ENCODE measurements around the gene CACNG7. TPM values are rescaled to one million over a fixed set of nuclear protein-coding genes. Genes with fewer than 3 reads are reported as not detected.

CACNG7 gene, protein sequence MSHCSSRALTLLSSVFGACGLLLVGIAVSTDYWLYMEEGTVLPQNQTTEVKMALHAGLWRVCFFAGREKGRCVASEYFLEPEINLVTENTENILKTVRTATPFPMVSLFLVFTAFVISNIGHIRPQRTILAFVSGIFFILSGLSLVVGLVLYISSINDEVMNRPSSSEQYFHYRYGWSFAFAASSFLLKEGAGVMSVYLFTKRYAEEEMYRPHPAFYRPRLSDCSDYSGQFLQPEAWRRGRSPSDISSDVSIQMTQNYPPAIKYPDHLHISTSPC
- total RNA-seq (not detected), polyA plus RNA-seq (not detected)

DNA sequence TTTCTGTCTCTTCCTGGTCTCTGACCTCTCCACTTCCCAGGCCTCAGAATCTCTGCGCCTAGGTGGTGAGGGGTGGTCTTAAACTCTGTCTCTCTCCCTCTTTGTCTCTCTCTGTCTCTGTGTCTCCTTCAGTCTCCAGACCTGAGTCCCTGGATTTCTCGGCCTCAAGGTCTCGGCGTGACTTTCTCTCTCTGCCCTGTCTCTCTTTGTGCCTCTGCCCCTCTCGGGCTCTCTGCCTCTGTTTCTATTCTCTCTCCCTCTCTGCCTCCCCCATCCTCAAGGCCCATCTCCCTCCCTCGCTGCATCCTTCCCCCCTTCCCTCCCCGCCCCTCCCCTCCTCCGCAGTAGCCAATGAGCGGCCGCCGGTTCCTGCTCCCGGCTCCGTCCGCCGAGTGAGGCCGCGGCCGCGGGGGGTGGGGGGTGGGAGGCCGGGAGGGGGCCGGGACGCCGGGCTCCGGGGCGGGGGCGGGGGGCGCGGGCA lies at the start of gene CACNG7:
Gene CACNG7 (plus strand): TSS at position 344 of the 481 bp plus-strand sequence. CDS start 3,554 bp downstream, outside the sequence.
- peaks cover 16% of the 10 kb centered on the region for H3K4me1 ChIP-seq (ENCODE audit: insufficient read depth, low read length)
- Mint-ChIP-seq H3K9me3 (peaks cover 0 to 8% (median 3%) of the 10 kb centered on the region in 8 donors), H3K27me3 (peaks cover 47 to 62% of the 10 kb centered on the region in 2 donors), H3K27ac (peak within 1 kb of the TSS in 3 of 7 donors; percentile 29 to 84 (median 48)), H3K4me3 (peak within 1 kb of the TSS in 7 of 8 donors; percentile 25 to 76 (median 62)), H3K36me3 (peaks cover 0 to 3% of the 10 kb centered on the region in 2 donors), H3K4me1 (peaks cover 17 to 37% (median 25%) of the 10 kb centered on the region in 4 donors)
- peaks cover 42% of the 10 kb centered on the region for H3K27me3 ChIP-seq (ENCODE audit: insufficient read depth, low read length)
- H3K36me3 ChIP-seq (ENCODE audit: insufficient read depth, low read length): no peaks in the 10 kb centered on the region
- H3K4me3 ChIP-seq (ENCODE audit: low read length in 2 of 2): no peak within 1 kb of the TSS
- no peak within 1 kb of the TSS for H3K27ac ChIP-seq (ENCODE audit: low read depth, low read length)
- intact Hi-C loops (cut with micrococcal nuclease): loop anchor here (10.0 kb wide), 1 partner anchor 116 kb away; no protein-coding TSS in a partner anchor
- H3K9me3 ChIP-seq (ENCODE audit: control insufficient read depth in 1 of 2, low read length in 2 of 2): no peaks in the 10 kb centered on the region
- ChIA-PET CTCF (ENCODE audit: partially characterized antibody) (no interaction called here), POLR2A (ENCODE audit: partially characterized antibody) (no interaction called here)
- DNase-seq: no peak

DNA sequence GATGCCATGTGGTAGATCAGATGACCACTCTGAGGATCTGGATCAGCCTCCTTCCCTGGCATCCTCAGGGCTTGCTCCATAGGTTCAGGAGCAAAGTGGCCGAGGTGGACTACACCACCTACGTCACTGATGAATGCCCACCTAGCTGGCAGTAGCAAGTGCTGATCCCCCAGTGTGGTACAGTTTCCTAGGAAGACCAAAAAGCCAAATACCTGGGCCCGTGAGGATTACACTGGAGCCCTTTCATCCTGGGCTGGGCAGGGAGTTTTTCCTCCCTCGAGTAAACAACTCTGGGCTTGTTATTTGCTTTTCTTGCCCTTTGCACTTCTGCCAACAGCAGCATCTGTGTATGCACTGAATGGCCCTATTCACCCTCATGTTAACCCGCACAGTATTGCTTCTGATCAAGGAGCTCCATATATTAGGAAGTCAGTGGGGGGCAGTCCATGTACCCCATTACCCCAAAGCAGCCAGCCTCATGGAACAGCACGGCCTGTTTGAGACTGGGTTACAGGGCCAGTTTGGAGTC lies 44.7 kb upstream of the CACNG7 start:
- no peaks in the 10 kb centered on the region for H3K36me3 ChIP-seq (ENCODE audit: insufficient read depth, low read length)
- ChIA-PET CTCF (ENCODE audit: partially characterized antibody) (interaction anchor here (1.0 kb wide), 2 partner anchors 18 to 19 kb away, joined by 3 read pairs; partner anchors contain the start of gene PRKCG), POLR2A (ENCODE audit: partially characterized antibody) (no interaction called here)
- Mint-ChIP-seq H3K4me3 (peak overlapping the region in 1 of 8 donors; percentile 29), H3K36me3 (peaks cover 0 to 15% of the 10 kb centered on the region in 2 donors), H3K27me3 (no peaks in the 10 kb centered on the region), H3K4me1 (peaks cover 8 to 39% (median 13%) of the 10 kb centered on the region in 4 donors), H3K9me3 (peaks cover 0 to 4% (median 0%) of the 10 kb centered on the region in 8 donors), H3K27ac (peak overlapping the region in 6 of 7 donors; percentile 61 to 99 (median 82))
- H3K4me1 ChIP-seq (ENCODE audit: insufficient read depth, low read length): peaks cover 19% of the 10 kb centered on the region
- no peaks in the 10 kb centered on the region for H3K9me3 ChIP-seq (ENCODE audit: control insufficient read depth in 1 of 2, low read length in 2 of 2)
- no peaks in the 10 kb centered on the region for H3K27me3 ChIP-seq (ENCODE audit: insufficient read depth, low read length)
- no peak overlapping the region for H3K27ac ChIP-seq (ENCODE audit: low read depth, low read length)
- no peak for DNase-seq
- intact Hi-C loops (cut with micrococcal nuclease): no loop called here
- H3K4me3 ChIP-seq (ENCODE audit: low read length in 2 of 2): no peak overlapping the region

DNA sequence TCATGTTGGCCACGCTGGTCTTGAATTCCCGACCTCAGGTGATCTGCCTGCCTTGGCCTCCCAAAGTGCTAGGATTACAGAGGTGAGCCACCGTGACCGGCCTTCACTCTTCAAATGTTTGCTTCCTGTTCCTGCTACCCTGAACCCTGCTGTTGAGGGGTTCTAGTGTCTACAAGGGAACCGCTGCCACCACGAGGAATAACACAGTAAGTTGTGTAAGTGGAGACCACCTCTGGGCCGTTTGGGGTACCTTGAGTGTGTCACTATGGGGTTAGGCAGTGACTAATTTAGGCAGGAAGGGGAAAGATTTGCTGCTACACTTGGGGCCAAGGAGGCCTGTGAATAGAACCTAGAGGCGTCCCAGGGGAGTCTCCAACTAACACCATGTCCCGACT lies 43.6 kb upstream of the CACNG7 start:
- ChIA-PET POLR2A (ENCODE audit: partially characterized antibody) (interaction anchor here (0.8 to 4.3 kb wide), 5 partner anchors 12 to 583 kb away, joined by 3 to 95 read pairs (median 11); partner anchors contain the start of genes LENG8, MBOAT7 and PRKCG), CTCF (ENCODE audit: partially characterized antibody) (interaction anchor here (1.0 to 1.7 kb wide), 3 partner anchors 11 to 17 kb away, joined by 5 to 11 read pairs (median 6); partner anchors contain the start of gene PRKCG)
- intact Hi-C loops (cut with micrococcal nuclease): loop anchor here (5.0 kb wide), 3 partner anchors 582 to 668 kb away; partner anchors contain the start of genes LENG8 and LENG9
- no peak for DNase-seq
- Mint-ChIP-seq H3K27ac (peak overlapping the region; percentile 95 to 100 (median 99)), H3K27me3 (no peaks in the 10 kb centered on the region), H3K4me3 (peak overlapping the region; percentile 65 to 99 (median 78)), H3K4me1 (peaks cover 10 to 46% (median 16%) of the 10 kb centered on the region in 4 donors), H3K9me3 (peaks cover 0 to 4% (median 0%) of the 10 kb centered on the region in 8 donors), H3K36me3 (peaks cover 0 to 20% of the 10 kb centered on the region in 2 donors)
- Histone ChIP-seq H3K4me1 (ENCODE audit: insufficient read depth, low read length) (peaks cover 21% of the 10 kb centered on the region), H3K9me3 (ENCODE audit: control insufficient read depth in 1 of 2, low read length in 2 of 2) (no peaks in the 10 kb centered on the region), H3K27ac (ENCODE audit: low read depth, low read length) (peak overlapping the region; percentile 100), H3K27me3 (ENCODE audit: insufficient read depth, low read length) (no peaks in the 10 kb centered on the region), H3K4me3 (ENCODE audit: low read length in 2 of 2) (peak overlapping the region in 1 of 2 donors; percentile 58), H3K36me3 (ENCODE audit: insufficient read depth, low read length) (no peaks in the 10 kb centered on the region)

DNA sequence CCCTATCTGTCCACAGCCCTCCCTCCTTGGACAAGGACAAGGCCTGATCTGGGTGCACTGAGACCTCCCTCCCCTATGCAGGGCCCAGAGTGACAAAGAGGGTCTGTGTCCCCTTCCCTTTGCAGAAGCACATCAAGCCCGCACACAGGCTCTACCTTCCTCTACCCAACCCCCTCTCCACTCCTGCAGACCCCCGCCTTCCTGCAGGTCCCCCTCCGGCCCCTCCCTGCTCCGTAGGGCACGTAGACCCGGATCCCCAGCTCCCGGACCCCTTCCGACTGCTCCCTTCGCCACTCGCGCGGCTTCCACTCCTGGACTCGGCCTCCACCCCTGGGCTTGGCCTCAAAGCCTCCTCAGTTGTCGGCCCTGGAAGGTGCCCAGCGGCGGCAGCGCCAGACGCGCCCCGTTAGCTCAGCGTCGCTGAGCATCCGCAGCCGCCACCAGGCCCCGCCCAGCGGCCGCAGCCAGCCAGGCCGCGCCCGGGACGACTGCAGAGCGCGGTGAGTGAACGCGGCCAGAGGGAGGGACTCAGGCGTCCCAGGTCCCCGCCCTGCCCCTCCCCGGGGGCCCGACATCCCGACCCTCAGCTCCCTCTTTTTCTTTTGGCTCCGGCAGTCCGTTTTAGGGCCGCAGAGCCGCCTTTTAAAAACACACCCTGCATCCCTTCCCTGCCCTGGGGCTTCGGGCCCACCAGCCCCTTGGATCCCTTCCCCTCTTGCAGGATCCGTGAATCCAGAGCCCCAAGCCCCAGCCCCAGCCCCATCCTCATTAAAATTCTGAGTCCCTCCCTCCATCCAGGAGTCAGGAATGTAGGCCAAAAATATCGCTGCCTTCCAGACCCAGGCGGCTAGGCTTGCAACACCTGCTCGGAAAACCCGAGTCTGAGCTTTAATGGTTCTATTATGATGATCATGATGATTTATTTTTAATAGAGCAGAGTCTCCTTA lies 42.9 kb upstream of the CACNG7 start:
- H3K9me3 Mint-ChIP-seq: peaks cover 0 to 7% (median 0%) of the 10 kb centered on the region in 8 donors
- peak overlapping the region; percentile 95 to 99 (median 98) for H3K4me3 Mint-ChIP-seq
- Histone ChIP-seq H3K4me1 (ENCODE audit: insufficient read depth, low read length) (peaks cover 26% of the 10 kb centered on the region), H3K36me3 (ENCODE audit: insufficient read depth, low read length) (no peaks in the 10 kb centered on the region), H3K27me3 (ENCODE audit: insufficient read depth, low read length) (no peaks in the 10 kb centered on the region), H3K9me3 (ENCODE audit: control insufficient read depth in 1 of 2, low read length in 2 of 2) (no peaks in the 10 kb centered on the region), H3K27ac (ENCODE audit: low read depth, low read length) (peak overlapping the region; percentile 100), H3K4me3 (ENCODE audit: low read length in 2 of 2) (peak overlapping the region; percentile 8 to 58)
- no peaks in the 10 kb centered on the region for H3K27me3 Mint-ChIP-seq
- peak; percentile 63 to 73 (median 71) for DNase-seq
- POLR2A ChIA-PET (ENCODE audit: partially characterized antibody): interaction anchor here (0.7 to 4.3 kb wide), 9 partner anchors 10 to 582 kb away, joined by 3 to 95 read pairs (median 9); partner anchors contain the start of genes LENG8, MBOAT7, PRKCG and PRPF31
- H3K4me1 Mint-ChIP-seq: peaks cover 15 to 53% (median 22%) of the 10 kb centered on the region in 4 donors
- CTCF ChIA-PET (ENCODE audit: partially characterized antibody): interaction anchor here (0.7 to 1.7 kb wide), 5 partner anchors 9 to 164 kb away, joined by 3 to 11 read pairs (median 5); partner anchors contain the start of gene PRKCG
- peak overlapping the region; percentile 99 to 100 (median 100) for H3K27ac Mint-ChIP-seq
- intact Hi-C loops (cut with micrococcal nuclease): loop anchor here (5.0 kb wide), 3 partner anchors 581 to 669 kb away; partner anchors contain the start of genes LENG8 and LENG9
- H3K36me3 Mint-ChIP-seq: peaks cover 2 to 24% of the 10 kb centered on the region in 2 donors

DNA sequence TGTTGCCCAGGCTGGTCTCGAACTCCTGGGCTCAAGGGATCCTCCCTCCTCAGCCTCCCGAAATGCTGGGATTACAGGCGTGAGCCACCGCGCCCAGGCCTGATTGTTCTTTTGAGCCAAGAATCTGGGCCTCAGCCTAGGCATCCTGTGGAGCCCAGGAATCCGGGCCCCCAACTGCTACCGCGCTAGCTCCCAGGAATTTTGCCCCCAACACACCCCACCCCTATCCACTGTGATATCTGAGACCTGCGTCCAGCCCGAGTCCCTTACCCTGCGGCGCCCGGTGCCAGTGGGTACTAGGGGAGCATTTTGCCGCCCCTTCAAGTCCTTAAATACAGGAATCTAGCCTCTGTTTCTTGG lies 42.2 kb upstream of the CACNG7 start:
- peaks cover 30% of the 10 kb centered on the region for H3K4me1 ChIP-seq (ENCODE audit: insufficient read depth, low read length)
- H3K4me3 ChIP-seq (ENCODE audit: low read length in 2 of 2): peak overlapping the region; percentile 8 to 58
- Mint-ChIP-seq H3K27ac (peak overlapping the region; percentile 99 to 100 (median 100)), H3K9me3 (peaks cover 0 to 7% (median 0%) of the 10 kb centered on the region in 8 donors), H3K27me3 (no peaks in the 10 kb centered on the region), H3K4me1 (peaks cover 20 to 59% (median 27%) of the 10 kb centered on the region in 4 donors), H3K4me3 (peak overlapping the region; percentile 95 to 99 (median 98)), H3K36me3 (peaks cover 9 to 29% of the 10 kb centered on the region in 2 donors)
- ChIA-PET POLR2A (ENCODE audit: partially characterized antibody) (interaction anchor here (0.6 to 4.3 kb wide), 17 partner anchors 10 to 1392 kb away, joined by 3 to 95 read pairs (median 8); partner anchors contain the start of genes CNOT3, LENG8, LENG9 and MBOAT7), CTCF (ENCODE audit: partially characterized antibody) (interaction anchor here (1.0 to 1.7 kb wide), 6 partner anchors 12 to 163 kb away, joined by 3 to 12 read pairs (median 6); partner anchors contain the start of gene PRKCG)
- H3K9me3 ChIP-seq (ENCODE audit: control insufficient read depth in 1 of 2, low read length in 2 of 2): no peaks in the 10 kb centered on the region
- intact Hi-C loops (cut with micrococcal nuclease): loop anchor here (1.0 to 5.0 kb wide), 8 partner anchors 12 to 670 kb away; partner anchors contain the start of genes CNOT3, LENG1, LENG8 and LENG9
- no peaks in the 10 kb centered on the region for H3K36me3 ChIP-seq (ENCODE audit: insufficient read depth, low read length)
- DNase-seq: peak in 2 of 5 donors; percentile 21 to 27
- no peaks in the 10 kb centered on the region for H3K27me3 ChIP-seq (ENCODE audit: insufficient read depth, low read length)
- peak overlapping the region; percentile 100 for H3K27ac ChIP-seq (ENCODE audit: low read depth, low read length)
